SJSA1 (cell line): ENCODE measurements around the gene RPP25. TPM values are rescaled to one million over a fixed set of nuclear protein-coding genes. Genes with fewer than 3 reads are reported as not detected.
"Not testable (repeated sequence)": the region's sequence is repeated elsewhere in the genome, so short reads cannot be mapped to it uniquely, and the experiment has no call there.

Experiments used
- DNase-seq, 2 experiments: peaks; one replicate each; pipeline ENCODE4 v3.0.0-alpha.2; 2015 to 2020; ENCODE audit warnings: low spot score in 2 of 2, low read depth in 1 of 2
- H3K27ac ChIP-seq: fragments of 250-450 bp; sonication (Bioruptor Pico); 2 replicates; pipeline ENCODE4 v1.5.1; 2020; ENCODE audit warnings: mild to moderate bottlenecking, moderate library complexity
- H3K27me3 ChIP-seq: fragments of 250-450 bp; sonication (Bioruptor Pico); replicated peaks from 2 replicates; pipeline ENCODE4 v1.5.1; 2020; ENCODE audit warnings: mild to moderate bottlenecking, moderate library complexity
- H3K36me3 ChIP-seq: fragments of 250-450 bp; sonication (Bioruptor Pico); 2 replicates; pipeline ENCODE4 v1.5.1; 2020; ENCODE audit warnings: mild to moderate bottlenecking
- H3K4me1 ChIP-seq: fragments of 250-450 bp; sonication (Bioruptor Pico); replicated peaks from 2 replicates; pipeline ENCODE4 v1.6.1; 2021; ENCODE audit warnings: mild to moderate bottlenecking
- H3K4me3 ChIP-seq: fragments of 250-450 bp; sonication (Bioruptor Pico); 2 replicates; pipeline ENCODE4 v1.5.1; 2020; ENCODE audit warnings: mild to moderate bottlenecking
- H3K9me3 ChIP-seq: fragments of 250-450 bp; sonication (Bioruptor Pico); replicated peaks from 2 replicates; pipeline ENCODE4 v1.5.1; 2020; ENCODE audit warnings: mild to moderate bottlenecking
- total RNA-seq: library from RNA; depleted of rRNA; stranded (reverse); fragments of >200 nt; shearing (Covaris generic); gene quantifications from 2 replicates; pipeline ENCODE4 v1.2.3, GENCODE V29; 2014; rRNA removed

RPP25 gene
- total RNA-seq, 1 experiment from 2014 or later: 1.9 TPM

- H3K27me3 ChIP-seq: no peaks in the 10 kb centered on the region
- H3K27ac ChIP-seq: no peak overlapping the region
- H3K4me1 ChIP-seq: no peaks in the 10 kb centered on the region
- H3K9me3 ChIP-seq: no peaks in the 10 kb centered on the region
- H3K36me3 ChIP-seq: peaks cover 63% of the 10 kb centered on the region
- DNase-seq: no peak
- H3K4me3 ChIP-seq: no peak overlapping the region
Measured at GRCh38 chr15:74928771-74929198, 27.8 kb downstream of the RPP25 start.

- Histone ChIP-seq H3K4me3 (no peak overlapping the region), H3K27ac (no peak overlapping the region), H3K9me3 (no peaks in the 10 kb centered on the region), H3K27me3 (no peaks in the 10 kb centered on the region), H3K36me3 (peaks cover 79% of the 10 kb centered on the region), H3K4me1 (peaks cover 11% of the 10 kb centered on the region)
- DNase-seq: no peak
Measured at GRCh38 chr15:74924525-74924924, 32.0 kb downstream of the RPP25 start.

DNA sequence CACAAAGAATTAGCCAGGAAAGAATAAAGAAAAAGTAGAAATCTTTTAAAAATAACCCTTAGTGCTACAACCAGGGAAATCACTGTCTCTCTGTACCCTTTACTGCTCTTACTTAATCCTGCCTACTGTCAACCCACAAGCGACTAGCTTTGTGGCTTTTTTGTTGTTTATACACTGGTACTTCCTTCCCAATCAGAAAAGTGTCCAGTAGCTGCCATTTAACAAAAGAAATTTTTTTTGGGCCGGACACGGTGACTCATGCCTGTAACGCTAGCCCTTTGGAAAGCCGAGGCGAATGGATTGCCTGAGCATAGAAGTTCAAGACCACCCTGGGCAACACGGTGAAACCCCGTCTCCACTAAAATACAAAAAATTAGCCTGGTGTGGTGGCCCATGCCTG is 36.1 kb downstream of the RPP25 start:
- peak; percentile 74 to 81 for DNase-seq
- H3K36me3 ChIP-seq: peaks cover 82% of the 10 kb centered on the region
- H3K4me3 ChIP-seq: no peak overlapping the region
- no peaks in the 10 kb centered on the region for H3K9me3 ChIP-seq
- H3K4me1 ChIP-seq: peaks cover 11% of the 10 kb centered on the region
- H3K27ac ChIP-seq: peak overlapping the region; percentile 18; the same call in 1 of the 2 replicates
- H3K27me3 ChIP-seq: no peaks in the 10 kb centered on the region

DNA sequence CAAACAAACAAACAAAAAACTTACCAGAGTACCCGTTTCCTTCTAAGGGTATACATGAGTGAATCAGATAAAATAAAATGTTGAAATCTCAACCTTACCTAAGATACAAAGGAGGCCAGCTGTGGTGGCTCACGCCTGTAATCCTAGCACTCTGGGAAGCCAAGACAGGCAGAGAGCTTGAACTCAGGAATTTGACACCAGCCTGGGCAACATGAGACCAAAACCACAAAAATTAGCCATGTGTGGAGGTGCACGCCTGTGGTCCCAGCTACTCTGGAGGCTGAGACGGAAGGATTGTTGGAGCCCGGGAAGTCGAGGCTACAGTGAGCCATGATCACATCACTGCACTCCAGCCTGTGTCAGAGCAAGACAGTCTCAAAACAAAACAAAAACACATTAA is 38.9 kb downstream of the RPP25 start:
- no peak for DNase-seq
- H3K4me3 ChIP-seq: no peak overlapping the region
- H3K27ac ChIP-seq: no peak overlapping the region
- peaks cover 84% of the 10 kb centered on the region for H3K36me3 ChIP-seq
- H3K9me3 ChIP-seq: no peaks in the 10 kb centered on the region
- no peaks in the 10 kb centered on the region for H3K27me3 ChIP-seq
- peaks cover 11% of the 10 kb centered on the region for H3K4me1 ChIP-seq

- not testable (repeated sequence) for H3K9me3 ChIP-seq, DNase-seq
- H3K36me3 ChIP-seq: peaks cover 56% of the 10 kb centered on the region
Measured at GRCh38 chr15:74913799-74914198, 42.8 kb downstream of the RPP25 start.

GRCh38 chr15:74913041-74913440 is 43.5 kb downstream of the RPP25 start:
- no peak for DNase-seq
- no peak overlapping the region for H3K27ac ChIP-seq
- H3K27me3 ChIP-seq: no peaks in the 10 kb centered on the region
- no peak overlapping the region for H3K4me3 ChIP-seq
- H3K4me1 ChIP-seq: no peaks in the 10 kb centered on the region
- no peaks in the 10 kb centered on the region for H3K9me3 ChIP-seq
- peaks cover 48% of the 10 kb centered on the region for H3K36me3 ChIP-seq

More at GRCh38 chr15:74913799-74914198, 42.8 kb downstream of the RPP25 start:
- H3K4me3 ChIP-seq, H3K27ac ChIP-seq, H3K27me3 ChIP-seq, H3K4me1 ChIP-seq: not testable (repeated sequence)

GRCh38 chr15:74908635-74909034 is 47.9 kb downstream of the RPP25 start:
- Histone ChIP-seq H3K4me1 (peaks cover 14% of the 10 kb centered on the region), H3K27me3 (no peaks in the 10 kb centered on the region), H3K27ac (no peak overlapping the region), H3K4me3 (no peak overlapping the region), H3K9me3 (no peaks in the 10 kb centered on the region), H3K36me3 (peaks cover 31% of the 10 kb centered on the region)
- no peak for DNase-seq

DNA sequence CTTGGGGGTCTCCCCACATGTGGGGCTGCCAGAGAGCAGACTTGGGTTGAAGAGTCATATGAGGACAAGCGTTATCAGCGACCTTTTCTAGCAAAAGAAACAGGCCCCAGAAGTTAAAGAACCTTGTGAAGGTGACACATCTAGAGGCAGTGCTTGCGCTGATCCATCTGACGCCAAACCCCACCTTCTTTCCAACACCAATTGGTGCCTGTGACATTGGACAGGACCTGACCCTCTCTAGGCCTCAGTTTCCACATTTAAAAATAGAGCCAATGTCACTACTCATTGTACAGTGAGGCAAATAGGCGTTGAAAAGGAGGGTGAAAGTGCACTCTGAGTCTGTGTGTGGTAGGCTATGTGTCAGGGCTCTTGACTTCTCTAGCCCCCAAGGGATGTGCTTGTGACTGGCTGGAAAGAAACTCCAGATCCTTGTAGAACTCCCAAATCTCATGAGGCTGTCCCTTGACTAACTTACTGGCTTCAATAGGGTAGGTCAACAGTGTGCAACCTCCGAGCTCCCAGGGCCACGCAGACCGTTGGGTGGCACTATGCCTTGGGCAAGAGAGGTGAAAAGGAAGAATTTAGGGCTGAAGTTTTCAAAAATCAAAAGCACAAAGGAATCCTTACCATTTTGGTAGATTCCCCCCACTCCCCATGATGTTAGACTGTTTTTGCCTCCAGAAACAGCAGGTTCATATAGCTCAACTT is 49.3 kb downstream of the RPP25 start:
- Histone ChIP-seq H3K36me3 (peaks cover 29% of the 10 kb centered on the region), H3K9me3 (no peaks in the 10 kb centered on the region), H3K27me3 (no peaks in the 10 kb centered on the region), H3K4me3 (peak overlapping the region; percentile 79), H3K4me1 (peaks cover 14% of the 10 kb centered on the region), H3K27ac (peak overlapping the region; percentile 37)
- peak in 1 of 2 experiments; percentile 19 for DNase-seq

GRCh38 chr15:74906450-74907162 is 50.0 kb downstream of the RPP25 start, which contains the start of gene FAM219B:
Gene FAM219B, minus strand, starts transcription at chr15:74906851. Its CDS starts 51 bp downstream, at chr15:74906800.
- DNase-seq: peak; percentile 84 to 89
- Histone ChIP-seq H3K36me3 (peaks cover 35% of the 10 kb centered on the region), H3K27ac (peak within 1 kb of the TSS; percentile 37), H3K27me3 (no peaks in the 10 kb centered on the region), H3K9me3 (no peaks in the 10 kb centered on the region), H3K4me1 (peaks cover 14% of the 10 kb centered on the region), H3K4me3 (peak within 1 kb of the TSS; percentile 79)

GRCh38 chr15:74906067-74906449 is 50.5 kb downstream of the RPP25 start:
- H3K4me3 ChIP-seq: peak overlapping the region; percentile 79
- no peaks in the 10 kb centered on the region for H3K27me3 ChIP-seq
- H3K27ac ChIP-seq: peak overlapping the region; percentile 37
- no peaks in the 10 kb centered on the region for H3K9me3 ChIP-seq
- peaks cover 14% of the 10 kb centered on the region for H3K4me1 ChIP-seq
- peaks cover 40% of the 10 kb centered on the region for H3K36me3 ChIP-seq
- DNase-seq: no peak

Other genes with a start within 250 kb of the RPP25 start
- 0.18 TPM in 1 of 2 replicates, not detected in the other for gene CYP1A1, start 231.2 kb downstream of the RPP25 start, total RNA-seq
- not detected in 2 replicates for gene CYP1A2, start 207.9 kb downstream of the RPP25 start, total RNA-seq
- 14.8 and 19.2 TPM in 2 replicates for gene CSK, start 174.7 kb downstream of the RPP25 start, total RNA-seq
- gene LMAN1L, start 143.9 kb downstream of the RPP25 start, total RNA-seq: not detected in 2 replicates
- gene CPLX3, start 130.1 kb downstream of the RPP25 start, total RNA-seq: 0.13 TPM in 1 of 2 replicates, not detected in the other
- gene ULK3, start 113.6 kb downstream of the RPP25 start, total RNA-seq: 14.3 and 14.7 TPM in 2 replicates
- 28.1 and 33.6 TPM in 2 replicates for gene SCAMP2, start 83.4 kb downstream of the RPP25 start, total RNA-seq
- 16.7 and 27.7 TPM in 2 replicates for gene MPI, start 66.7 kb downstream of the RPP25 start, total RNA-seq
- gene FAM219B, start 49.9 kb downstream of the RPP25 start, total RNA-seq: 22.8 and 23.2 TPM in 2 replicates
- gene COX5A, start 18.7 kb downstream of the RPP25 start, total RNA-seq: 66.8 and 78.8 TPM in 2 replicates
- 0.09 and 0.29 TPM in 2 replicates for gene SCAMP5, start 38.8 kb upstream of the RPP25 start, total RNA-seq
- gene PPCDC, start 66.8 kb upstream of the RPP25 start, total RNA-seq: 12.9 and 25.0 TPM in 2 replicates
- 21.8 and 22.7 TPM in 2 replicates for gene C15orf39, start 245.1 kb upstream of the RPP25 start, total RNA-seq